ENCODE data around the gene SORBS2.

- TF ChIP-seq, protein P1, sequence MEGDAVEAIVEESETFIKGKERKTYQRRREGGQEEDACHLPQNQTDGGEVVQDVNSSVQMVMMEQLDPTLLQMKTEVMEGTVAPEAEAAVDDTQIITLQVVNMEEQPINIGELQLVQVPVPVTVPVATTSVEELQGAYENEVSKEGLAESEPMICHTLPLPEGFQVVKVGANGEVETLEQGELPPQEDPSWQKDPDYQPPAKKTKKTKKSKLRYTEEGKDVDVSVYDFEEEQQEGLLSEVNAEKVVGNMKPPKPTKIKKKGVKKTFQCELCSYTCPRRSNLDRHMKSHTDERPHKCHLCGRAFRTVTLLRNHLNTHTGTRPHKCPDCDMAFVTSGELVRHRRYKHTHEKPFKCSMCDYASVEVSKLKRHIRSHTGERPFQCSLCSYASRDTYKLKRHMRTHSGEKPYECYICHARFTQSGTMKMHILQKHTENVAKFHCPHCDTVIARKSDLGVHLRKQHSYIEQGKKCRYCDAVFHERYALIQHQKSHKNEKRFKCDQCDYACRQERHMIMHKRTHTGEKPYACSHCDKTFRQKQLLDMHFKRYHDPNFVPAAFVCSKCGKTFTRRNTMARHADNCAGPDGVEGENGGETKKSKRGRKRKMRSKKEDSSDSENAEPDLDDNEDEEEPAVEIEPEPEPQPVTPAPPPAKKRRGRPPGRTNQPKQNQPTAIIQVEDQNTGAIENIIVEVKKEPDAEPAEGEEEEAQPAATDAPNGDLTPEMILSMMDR (IDR thresholded peaks at IDR 0.05): no peak
- TF ChIP-seq POLR2AphosphoS5 (IDR thresholded peaks at IDR 0.05; ENCODE audit: low read depth, low read length): no peak
- TF ChIP-seq TCF7L2 (IDR thresholded peaks at IDR 0.05; ENCODE audit: low read depth, low read length): no peak
Measured at GRCh38 chr4:185654965-185655554, 156.9 kb downstream of the SORBS2 start.
